Activated T-helper 2 cell treated with anti-CD3 and anti-CD28 coated beads, Interferon-gamma antibody, Interleukin-2, Interleukin-4, amounts not matched to agents 10 μg/mL and 5 μg/mL and 100 μg/mL, durations not matched to agents 14 hours and 24 hours and 36 hours (primary cell): ENCODE data around the gene ACSS1. TPM values are rescaled to one million over a fixed set of nuclear protein-coding genes. Genes with fewer than 3 reads are reported as not detected.

ENCODE experiments used
- DNase-seq: peaks from one replicate; pipeline ENCODE4 v3.0.0; 2021; ENCODE audit warnings: low spot score
- H3K27ac Mint-ChIP-seq: one replicate; pipeline ENCODE4 v1.8.0; 2021; ENCODE audit warnings: mixed read lengths
- H3K27me3 Mint-ChIP-seq: one replicate; pipeline ENCODE4 v1.8.0; 2021; ENCODE audit warnings: low read depth, mixed read lengths
- H3K36me3 Mint-ChIP-seq: one replicate; pipeline ENCODE4 v1.8.0; 2021; ENCODE audit warnings: low read depth, mixed read lengths
- H3K4me1 Mint-ChIP-seq: one replicate; pipeline ENCODE4 v1.8.0; 2021; ENCODE audit warnings: low read depth, mixed read lengths
- H3K4me3 Mint-ChIP-seq: one replicate; pipeline ENCODE4 v1.8.0; 2021; ENCODE audit warnings: low read depth, mild to moderate bottlenecking, moderate library complexity, mixed read lengths
- H3K9me3 Mint-ChIP-seq: one replicate; pipeline ENCODE4 v1.8.0; 2021; ENCODE audit warnings: mixed read lengths
- intact Hi-C: fragments of 100-400 bp; cut with micrococcal nuclease; formaldehyde crosslinking; loops from one replicate; pipeline ENCODE4 v1.15.1; 2023
- total RNA-seq: library from RNA; stranded (reverse); gene quantifications from 2 replicates; pipeline ENCODE4 v1.2.3, GENCODE V29; 2022

ACSS1 gene
- total RNA-seq = 15.1 and 15.5 TPM in 2 replicates

DNA sequence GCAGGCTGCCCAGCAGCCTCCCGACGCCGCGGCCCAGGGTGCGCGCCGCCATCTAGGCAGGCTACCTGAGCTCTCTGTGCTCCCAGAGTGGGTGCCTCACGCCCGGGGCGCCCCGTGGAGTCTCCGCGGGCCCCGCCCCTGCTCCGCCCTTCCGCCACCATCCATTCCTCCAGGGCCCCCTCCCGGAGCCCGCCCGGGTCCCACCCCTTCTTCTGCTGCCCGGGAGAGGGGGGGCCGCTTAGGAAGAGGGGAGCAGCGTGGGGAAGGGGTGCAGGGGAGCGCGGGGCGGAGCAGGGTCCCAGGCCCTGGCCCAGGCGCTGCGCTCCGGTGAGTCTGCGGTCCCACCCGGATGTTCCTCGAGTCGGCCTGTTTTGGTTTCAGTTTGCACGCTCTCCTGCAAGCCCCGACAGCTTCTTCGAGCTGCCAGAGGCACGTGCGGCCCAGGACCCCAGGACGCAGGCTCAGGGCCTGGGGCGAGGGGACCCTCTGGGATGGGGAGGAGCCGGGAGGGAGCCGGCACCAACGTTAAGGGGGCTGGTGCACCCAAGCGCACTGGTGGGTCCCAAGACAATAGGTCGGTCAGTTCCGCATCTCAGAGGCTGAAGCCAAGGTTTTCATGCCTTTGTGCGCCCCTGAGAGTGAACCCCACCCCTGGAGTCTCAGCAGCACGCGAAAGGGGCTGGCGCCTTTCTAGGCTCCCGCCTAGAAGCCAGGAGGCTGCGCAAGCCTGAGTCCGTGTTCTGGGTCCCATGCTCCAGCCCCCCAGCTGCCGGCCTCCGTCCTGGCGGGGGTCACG is at the start of gene ACSS1:
Gene ACSS1, minus strand, starts transcription at position 89 of the 796 bp plus-strand sequence. Its CDS starts 37 bp downstream, at position 52.
- H3K4me1 Mint-ChIP-seq = peaks cover 30% of the 10 kb centered on the region
- H3K36me3 Mint-ChIP-seq = peaks cover 16% of the 10 kb centered on the region
- DNase-seq = peak; percentile 79
- H3K4me3 Mint-ChIP-seq = peak within 1 kb of the TSS; percentile 76
- peaks cover 26% of the 10 kb centered on the region for H3K27me3 Mint-ChIP-seq
- intact Hi-C loops = loop anchor here (1.0 to 5.0 kb wide), 5 partner anchors 66 to 1031 kb away; partner anchors contain the start of genes APMAP, CST7 and PYGB
- H3K27ac Mint-ChIP-seq = peak within 1 kb of the TSS; percentile 64
- H3K9me3 Mint-ChIP-seq = no peaks in the 10 kb centered on the region

DNA sequence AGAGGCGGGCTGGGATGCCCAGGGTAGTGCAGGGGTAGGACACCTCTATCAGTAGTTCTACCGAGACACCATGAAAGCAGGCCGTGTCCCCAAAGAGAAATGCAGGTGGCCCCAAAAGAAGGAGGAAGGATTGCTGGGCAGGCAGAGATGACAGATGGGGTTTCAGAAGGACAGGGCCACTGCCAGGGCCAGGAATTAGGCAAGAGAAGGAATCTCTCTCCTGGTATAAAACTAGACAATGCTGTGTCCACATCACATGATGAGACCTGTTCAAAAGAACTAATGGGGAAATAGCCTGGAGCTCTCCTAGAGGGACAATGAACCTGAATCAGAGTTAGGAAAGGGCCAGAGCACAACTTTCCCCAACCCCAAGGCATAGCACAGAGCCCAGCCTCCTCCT is 45.6 kb upstream of the ACSS1 start:
- H3K9me3 Mint-ChIP-seq = no peaks in the 10 kb centered on the region
- H3K27me3 Mint-ChIP-seq = peaks cover 28% of the 10 kb centered on the region
- H3K4me3 Mint-ChIP-seq = no peak overlapping the region
- intact Hi-C loops = no loop called here
- H3K4me1 Mint-ChIP-seq = peaks cover 24% of the 10 kb centered on the region
- H3K27ac Mint-ChIP-seq = no peak overlapping the region
- H3K36me3 Mint-ChIP-seq = no peaks in the 10 kb centered on the region
- no peak for DNase-seq

DNA sequence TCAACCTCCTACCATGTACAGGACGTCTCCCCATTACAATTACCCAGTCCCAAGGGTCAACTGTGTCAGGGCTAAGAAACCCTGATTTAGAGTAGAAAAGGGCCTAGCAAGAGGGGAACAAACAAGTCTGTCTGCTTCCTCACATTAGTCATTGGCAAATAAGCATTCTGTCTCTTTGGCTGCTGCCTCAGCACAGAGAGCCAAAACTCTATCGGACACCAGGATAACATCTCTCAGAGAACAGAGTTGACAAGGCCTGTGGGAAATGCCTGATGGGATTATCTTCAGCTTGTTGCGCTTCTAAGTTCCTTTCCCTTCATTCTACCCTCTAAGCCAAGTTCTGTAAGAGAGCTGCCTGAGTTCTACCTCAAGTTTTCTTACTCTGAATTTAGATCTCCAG is 43.0 kb upstream of the ACSS1 start:
- Mint-ChIP-seq H3K36me3 (no peaks in the 10 kb centered on the region), H3K4me3 (no peak overlapping the region), H3K27ac (no peak overlapping the region), H3K27me3 (peaks cover 10% of the 10 kb centered on the region), H3K9me3 (no peaks in the 10 kb centered on the region), H3K4me1 (peaks cover 22% of the 10 kb centered on the region)
- no peak for DNase-seq
- intact Hi-C loops = no loop called here

DNA sequence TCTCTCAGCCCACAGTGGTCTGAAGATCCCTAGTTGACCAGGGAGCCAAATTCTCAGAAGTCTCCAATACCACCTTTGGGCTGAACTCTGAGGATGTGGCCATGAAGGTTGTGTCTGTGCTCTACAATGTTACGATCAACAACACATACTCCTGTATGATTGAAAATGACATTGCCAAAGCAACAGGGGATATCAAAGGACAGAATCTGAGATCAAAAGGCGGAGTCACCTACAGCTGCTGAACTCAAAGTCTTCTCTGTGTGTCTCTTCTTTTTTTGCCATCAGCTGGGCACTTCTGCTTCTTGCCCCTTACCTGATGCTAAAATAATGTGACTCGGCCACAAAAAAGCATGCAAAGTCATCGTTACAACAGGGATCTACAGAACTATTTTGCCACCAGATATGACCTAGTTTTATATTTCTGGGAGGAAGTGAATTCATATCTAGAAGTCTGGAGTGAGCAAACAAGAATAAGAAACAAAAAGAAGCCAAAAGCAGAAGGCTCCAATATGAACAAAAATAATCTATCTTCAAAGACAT is 41.7 kb upstream of the ACSS1 start:
- no peaks in the 10 kb centered on the region for H3K9me3 Mint-ChIP-seq
- peaks cover 13% of the 10 kb centered on the region for H3K27me3 Mint-ChIP-seq
- H3K27ac Mint-ChIP-seq = no peak overlapping the region
- peaks cover 22% of the 10 kb centered on the region for H3K4me1 Mint-ChIP-seq
- H3K4me3 Mint-ChIP-seq = no peak overlapping the region
- intact Hi-C loops = no loop called here
- H3K36me3 Mint-ChIP-seq = no peaks in the 10 kb centered on the region
- DNase-seq = no peak

GRCh38 chr20:25097498-25097897 is 39.6 kb upstream of the ACSS1 start:
- H3K9me3 Mint-ChIP-seq = no peaks in the 10 kb centered on the region
- peaks cover 22% of the 10 kb centered on the region for H3K4me1 Mint-ChIP-seq
- no peak for DNase-seq
- no peak overlapping the region for H3K27ac Mint-ChIP-seq
- no peak overlapping the region for H3K4me3 Mint-ChIP-seq
- intact Hi-C loops = no loop called here
- H3K27me3 Mint-ChIP-seq = peaks cover 15% of the 10 kb centered on the region
- no peaks in the 10 kb centered on the region for H3K36me3 Mint-ChIP-seq

GRCh38 chr20:25090492-25091429 is 32.8 kb upstream of the ACSS1 start:
- no peaks in the 10 kb centered on the region for H3K36me3 Mint-ChIP-seq
- no peak overlapping the region for H3K4me3 Mint-ChIP-seq
- intact Hi-C loops = no loop called here
- no peaks in the 10 kb centered on the region for H3K9me3 Mint-ChIP-seq
- peak; percentile 46 for DNase-seq
- H3K4me1 Mint-ChIP-seq = peaks cover 20% of the 10 kb centered on the region
- peaks cover 21% of the 10 kb centered on the region for H3K27me3 Mint-ChIP-seq
- H3K27ac Mint-ChIP-seq = no peak overlapping the region

GRCh38 chr20:25089662-25090061 is 31.7 kb upstream of the ACSS1 start:
- Mint-ChIP-seq H3K4me3 (no peak overlapping the region), H3K27ac (no peak overlapping the region), H3K27me3 (peaks cover 25% of the 10 kb centered on the region), H3K4me1 (peaks cover 20% of the 10 kb centered on the region), H3K9me3 (no peaks in the 10 kb centered on the region), H3K36me3 (no peaks in the 10 kb centered on the region)
- intact Hi-C loops = no loop called here
- no peak for DNase-seq

DNA sequence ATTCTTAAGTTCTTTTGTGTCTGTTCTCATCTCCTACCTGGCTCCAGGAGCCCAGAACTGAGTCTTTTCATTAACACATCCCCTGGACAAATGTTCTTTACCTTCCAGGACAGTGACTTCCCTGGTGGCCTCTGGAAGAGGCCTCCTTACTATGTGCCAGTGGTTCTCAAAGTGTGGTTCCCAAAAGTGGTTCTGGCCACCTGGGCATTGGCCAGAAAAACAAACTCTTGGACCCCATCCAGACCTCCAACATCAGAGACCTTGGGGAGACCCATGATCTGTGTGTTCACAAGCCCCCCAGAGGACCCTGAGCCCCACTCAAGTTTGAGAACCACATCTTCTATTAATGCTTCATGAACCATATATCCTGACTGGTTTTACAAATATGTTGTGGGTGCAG is 31.2 kb upstream of the ACSS1 start:
- H3K4me3 Mint-ChIP-seq = no peak overlapping the region
- intact Hi-C loops = no loop called here
- H3K36me3 Mint-ChIP-seq = no peaks in the 10 kb centered on the region
- H3K4me1 Mint-ChIP-seq = peaks cover 20% of the 10 kb centered on the region
- no peaks in the 10 kb centered on the region for H3K9me3 Mint-ChIP-seq
- no peak overlapping the region for H3K27ac Mint-ChIP-seq
- no peak for DNase-seq
- H3K27me3 Mint-ChIP-seq = peaks cover 31% of the 10 kb centered on the region

- H3K4me1 Mint-ChIP-seq = peaks cover 23% of the 10 kb centered on the region
- intact Hi-C loops = no loop called here
Observed at GRCh38 chr20:25088267-25088666, 30.3 kb upstream of the ACSS1 start.

DNA sequence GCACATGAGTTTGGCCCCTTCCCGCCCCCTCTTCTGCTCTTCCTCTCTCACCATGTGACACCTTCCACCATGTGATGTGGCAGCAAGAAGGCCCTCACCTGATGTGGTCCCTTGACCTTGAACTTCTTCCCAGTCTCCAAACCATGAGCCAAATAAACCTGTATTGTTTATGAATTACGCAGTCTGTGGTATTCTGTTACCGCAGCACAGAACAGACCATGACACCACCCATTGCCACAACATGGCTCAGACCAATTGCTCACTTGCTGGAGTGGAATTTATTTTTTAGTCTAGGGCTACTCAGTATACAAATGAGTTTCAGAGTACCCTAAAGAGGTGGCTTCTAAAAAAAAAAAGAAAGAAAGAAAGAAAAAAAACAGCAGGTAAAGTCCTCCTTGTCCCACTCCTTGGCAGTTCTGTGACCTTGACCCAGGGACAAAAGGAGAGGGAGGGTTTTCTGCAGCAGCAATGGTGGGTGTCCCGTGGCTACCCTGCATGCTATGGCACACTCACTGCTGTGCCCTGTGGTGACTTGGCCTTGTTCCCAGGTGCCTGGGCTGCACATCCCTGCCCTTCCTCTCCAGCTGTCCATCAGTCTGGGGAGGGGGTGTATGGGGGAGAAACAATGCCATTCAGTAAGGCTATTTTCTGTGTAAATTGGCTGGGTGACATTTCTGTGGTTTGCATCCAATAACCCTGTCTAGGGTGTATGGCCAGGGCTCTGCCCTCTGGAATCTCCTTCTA is 29.4 kb upstream of the ACSS1 start:
- H3K9me3 Mint-ChIP-seq = no peaks in the 10 kb centered on the region
- peaks cover 26% of the 10 kb centered on the region for H3K4me1 Mint-ChIP-seq
- intact Hi-C loops = no loop called here
- H3K36me3 Mint-ChIP-seq = no peaks in the 10 kb centered on the region
- no peak for DNase-seq
- no peak overlapping the region for H3K27ac Mint-ChIP-seq
- H3K27me3 Mint-ChIP-seq = peaks cover 43% of the 10 kb centered on the region
- H3K4me3 Mint-ChIP-seq = no peak overlapping the region

More at GRCh38 chr20:25088267-25088666, 30.3 kb upstream of the ACSS1 start:
- DNase-seq = no peak
- peaks cover 37% of the 10 kb centered on the region for H3K27me3 Mint-ChIP-seq
- no peak overlapping the region for H3K4me3 Mint-ChIP-seq
- no peaks in the 10 kb centered on the region for H3K36me3 Mint-ChIP-seq
- H3K9me3 Mint-ChIP-seq = no peaks in the 10 kb centered on the region
- no peak overlapping the region for H3K27ac Mint-ChIP-seq

DNA sequence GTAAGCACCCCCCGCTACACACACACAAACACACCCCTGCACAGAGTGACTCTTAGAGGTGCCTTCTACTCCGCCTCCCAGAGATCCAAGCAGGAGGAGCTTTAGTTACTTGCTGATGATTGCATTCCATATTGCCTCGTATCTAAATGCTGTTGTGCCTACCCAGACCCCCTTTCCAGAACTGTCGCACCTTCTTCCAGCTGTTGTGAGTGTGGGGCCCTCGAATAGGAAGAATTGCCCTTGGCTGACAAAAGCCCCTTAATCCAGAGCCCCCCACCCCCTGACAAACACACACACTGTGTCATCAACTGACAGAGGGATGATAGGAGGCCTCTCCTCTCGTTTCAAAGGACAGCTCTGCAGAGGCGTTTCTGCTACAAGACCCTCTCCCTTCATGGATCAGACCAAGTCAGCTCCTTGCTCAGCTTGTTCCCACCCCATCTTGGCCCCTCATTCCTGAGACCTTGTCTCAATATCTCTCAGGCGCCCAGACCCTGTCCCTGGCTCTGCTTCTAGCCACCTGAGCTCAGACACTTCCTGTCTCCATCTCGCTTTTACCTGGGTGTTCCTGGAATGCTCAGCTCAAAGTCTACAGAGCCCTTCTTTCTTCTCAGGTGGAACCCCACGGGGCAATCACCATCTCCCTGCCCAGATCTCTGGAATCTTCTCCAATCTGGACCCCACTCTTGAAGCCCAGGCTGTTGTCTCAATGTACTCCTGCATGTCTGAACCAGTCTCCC is 28.0 kb upstream of the ACSS1 start:
- H3K27me3 Mint-ChIP-seq = peaks cover 52% of the 10 kb centered on the region
- no peaks in the 10 kb centered on the region for H3K9me3 Mint-ChIP-seq
- DNase-seq = no peak
- peaks cover 15% of the 10 kb centered on the region for H3K4me1 Mint-ChIP-seq
- H3K27ac Mint-ChIP-seq = no peak overlapping the region
- intact Hi-C loops = no loop called here
- H3K36me3 Mint-ChIP-seq = no peaks in the 10 kb centered on the region
- H3K4me3 Mint-ChIP-seq = no peak overlapping the region
